Measurements from ENCODE around the gene MATR3.
"Not testable (repeated sequence)": the region's sequence is repeated elsewhere in the genome, so short reads cannot be mapped to it uniquely, and the experiment has no call there.

MATR3 gene

DNA sequence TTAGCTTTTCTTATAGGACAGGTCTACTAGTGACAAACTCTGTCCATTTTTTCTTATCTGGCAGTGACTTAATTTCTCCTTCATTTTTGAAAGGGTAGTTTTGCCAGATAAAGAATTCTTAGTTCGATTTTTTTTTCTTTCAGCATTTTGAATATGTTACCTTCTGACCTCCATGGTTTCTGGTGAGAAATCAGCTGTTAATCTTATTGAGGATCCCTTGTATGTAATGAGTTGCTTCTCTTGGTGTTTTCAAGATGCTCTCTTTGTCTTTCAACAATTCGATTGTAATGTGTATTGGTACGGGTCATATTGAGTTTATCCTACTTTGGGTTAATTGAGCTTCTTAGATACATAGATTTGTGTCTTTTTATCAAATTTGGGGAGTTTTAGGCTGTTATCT, 60.6 kb downstream of the MATR3 start:
- no peak for DNase-seq (ENCODE audit: low read depth)

DNA sequence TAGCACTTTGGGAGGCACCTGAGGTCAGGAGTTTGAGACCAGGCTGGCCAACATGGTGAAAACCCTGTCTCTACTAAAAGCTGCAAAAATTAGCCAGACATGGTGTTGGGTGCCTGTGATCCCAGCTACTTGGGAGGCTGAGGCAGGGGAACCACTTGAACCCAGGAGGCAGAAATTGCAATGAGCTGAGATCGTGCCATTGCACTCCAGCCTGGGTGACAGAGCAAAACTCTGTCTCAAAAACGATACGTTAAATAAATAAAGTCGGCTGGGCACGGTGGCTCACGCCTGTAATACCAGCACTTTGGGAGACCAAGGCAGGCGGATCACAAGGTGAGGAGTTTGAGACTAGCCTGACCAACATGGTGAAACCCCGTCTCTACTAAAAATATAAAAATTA, 62.4 kb downstream of the MATR3 start:
- not testable (repeated sequence) for DNase-seq (ENCODE audit: low read depth)

DNA sequence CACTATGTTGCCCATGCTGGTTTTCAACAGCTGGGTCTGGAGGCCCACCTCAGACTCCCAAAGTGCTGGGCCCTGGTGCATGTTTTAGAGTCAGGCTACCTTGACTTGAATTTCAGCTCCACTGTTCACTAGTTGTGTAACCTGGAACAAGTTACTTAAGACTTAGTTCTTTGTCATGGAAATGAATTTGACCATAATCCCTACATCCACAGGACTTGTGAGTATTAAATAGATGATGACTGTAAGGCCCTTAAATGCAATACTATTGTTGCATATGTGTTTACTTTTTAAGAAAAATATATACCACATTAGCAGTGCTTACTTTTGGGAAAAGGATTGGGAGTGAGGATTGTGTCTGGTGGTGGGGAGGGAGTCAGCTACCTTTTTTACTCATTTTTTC, 64.5 kb downstream of the MATR3 start:
- DNase-seq (ENCODE audit: low read depth): no peak

DNA sequence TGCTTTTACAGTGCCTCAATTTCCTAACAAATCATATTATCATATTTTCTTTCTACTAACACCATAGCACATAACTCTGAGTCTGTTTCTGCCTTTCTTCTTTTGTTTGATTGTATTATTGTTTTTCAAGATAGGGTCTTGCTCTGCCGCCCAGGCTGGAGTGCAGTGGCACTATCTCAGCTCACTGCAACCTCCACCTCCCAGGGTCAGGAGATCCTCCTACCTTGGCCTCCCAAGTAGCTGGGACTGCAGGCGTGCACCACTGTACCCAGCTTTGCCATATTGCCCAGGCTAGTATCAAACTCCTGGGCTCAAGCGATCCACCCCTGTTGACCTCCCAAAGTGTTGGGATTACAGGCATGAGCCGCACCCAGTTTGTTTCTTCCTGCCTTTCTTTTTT, 66.8 kb downstream of the MATR3 start:
- DNase-seq (ENCODE audit: low read depth): no peak

DNA sequence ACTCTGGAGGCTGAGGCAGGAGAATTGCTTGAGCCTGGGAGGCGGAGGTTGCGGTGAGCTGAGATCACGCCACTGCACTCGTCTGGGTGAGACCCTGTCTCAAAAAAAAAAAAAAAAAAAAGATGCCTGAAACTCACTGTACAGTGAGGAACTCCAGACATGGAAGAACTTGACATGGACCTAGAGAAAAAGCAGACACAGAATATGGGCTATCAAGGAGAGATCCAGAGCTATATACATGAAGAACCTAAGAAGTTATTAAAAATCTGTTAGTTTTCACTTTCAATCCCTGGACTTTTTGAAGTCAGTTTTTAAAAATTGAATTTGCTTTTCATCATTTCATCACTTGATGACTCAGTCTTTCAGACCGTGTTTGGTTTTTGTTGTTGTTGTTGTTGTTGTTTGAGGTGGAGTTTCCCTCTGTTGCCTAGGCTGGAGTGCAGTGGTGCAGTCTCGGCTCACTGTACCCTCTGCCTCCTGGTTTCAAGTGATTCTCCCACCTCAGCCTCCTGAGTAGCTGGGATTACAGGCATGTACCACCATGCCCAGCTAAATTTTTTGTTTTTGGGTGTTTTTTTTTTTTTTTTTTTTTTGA, 68.4 kb downstream of the MATR3 start:
- no peak for DNase-seq (ENCODE audit: low read depth)

DNA sequence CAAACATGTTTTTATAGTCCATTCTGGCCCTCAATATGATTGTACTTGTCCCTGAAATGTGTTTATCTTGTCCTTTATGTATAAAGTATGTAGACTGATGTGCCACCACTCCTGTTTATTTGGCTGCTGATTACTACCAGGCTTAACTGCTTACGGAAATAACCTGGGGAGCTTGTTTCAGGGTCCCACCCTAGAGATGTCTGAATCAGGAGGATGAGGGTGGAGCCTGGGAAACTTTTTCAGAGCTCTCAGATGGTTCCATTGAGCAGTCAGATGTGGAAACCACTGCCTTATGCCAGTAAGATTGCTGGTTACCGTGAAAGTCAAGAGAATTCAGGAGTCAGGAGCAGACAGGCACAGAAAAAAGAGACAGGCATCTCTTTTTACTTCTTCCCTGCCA, 70.4 kb downstream of the MATR3 start:
- no peak for DNase-seq (ENCODE audit: low read depth)

DNA sequence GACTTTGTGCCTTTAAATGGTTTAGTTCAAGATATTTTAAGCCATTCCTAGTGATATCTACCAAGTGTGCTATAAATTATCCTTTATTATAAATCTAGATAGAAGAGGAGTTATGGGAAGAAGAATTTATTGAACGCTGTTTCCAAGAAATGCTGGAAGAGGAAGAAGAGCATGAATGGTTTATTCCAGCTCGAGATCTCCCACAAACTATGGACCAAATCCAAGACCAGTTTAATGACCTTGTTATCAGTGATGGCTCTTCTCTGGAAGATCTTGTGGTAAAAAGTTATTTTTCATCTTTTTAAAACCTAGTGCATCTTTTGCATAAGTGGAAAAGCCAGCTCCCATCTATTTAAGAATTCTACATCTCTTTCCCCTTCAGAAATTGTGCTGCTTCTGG, 70.9 kb downstream of the MATR3 start:
- DNase-seq (ENCODE audit: low read depth): no peak

DNA sequence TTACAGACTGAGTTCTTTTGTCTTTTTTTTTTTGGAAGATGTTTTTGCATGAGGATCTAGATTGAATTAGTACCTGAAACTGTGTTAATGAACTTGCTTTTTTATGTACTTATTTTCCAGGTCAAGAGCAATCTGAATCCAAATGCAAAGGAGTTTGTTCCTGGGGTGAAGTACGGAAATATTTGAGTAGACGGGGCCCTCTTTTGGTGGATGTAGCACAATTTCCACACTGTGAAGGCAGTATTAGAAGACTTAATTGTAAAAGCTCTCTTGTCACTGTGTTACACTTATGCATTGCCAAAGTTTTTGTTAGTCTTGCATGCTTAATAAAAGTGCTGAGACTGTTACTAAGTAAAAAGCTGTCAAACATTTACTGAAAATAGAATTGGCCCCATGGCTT, 75.1 kb downstream of the MATR3 start:
- DNase-seq (ENCODE audit: low read depth): no peak

DNA sequence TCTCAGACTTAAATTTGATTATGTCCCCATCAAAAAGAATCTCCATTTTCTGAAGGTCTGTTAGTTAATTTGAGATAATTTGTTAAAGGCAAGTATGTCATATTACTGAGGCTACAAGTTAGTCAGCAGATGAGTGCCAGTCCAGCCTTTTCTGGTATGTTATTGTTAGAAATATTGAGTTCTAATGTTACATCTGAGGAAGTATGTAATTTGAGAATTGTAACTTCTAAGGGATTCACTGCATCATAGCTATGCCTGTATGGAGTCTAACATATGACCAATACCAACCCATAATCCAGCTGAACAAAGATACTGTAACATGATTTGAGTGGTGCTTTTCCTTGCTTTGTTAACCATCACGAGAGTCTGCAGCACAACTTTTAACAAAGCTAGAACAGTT, 75.6 kb downstream of the MATR3 start:
- no peak for DNase-seq (ENCODE audit: low read depth)

DNA sequence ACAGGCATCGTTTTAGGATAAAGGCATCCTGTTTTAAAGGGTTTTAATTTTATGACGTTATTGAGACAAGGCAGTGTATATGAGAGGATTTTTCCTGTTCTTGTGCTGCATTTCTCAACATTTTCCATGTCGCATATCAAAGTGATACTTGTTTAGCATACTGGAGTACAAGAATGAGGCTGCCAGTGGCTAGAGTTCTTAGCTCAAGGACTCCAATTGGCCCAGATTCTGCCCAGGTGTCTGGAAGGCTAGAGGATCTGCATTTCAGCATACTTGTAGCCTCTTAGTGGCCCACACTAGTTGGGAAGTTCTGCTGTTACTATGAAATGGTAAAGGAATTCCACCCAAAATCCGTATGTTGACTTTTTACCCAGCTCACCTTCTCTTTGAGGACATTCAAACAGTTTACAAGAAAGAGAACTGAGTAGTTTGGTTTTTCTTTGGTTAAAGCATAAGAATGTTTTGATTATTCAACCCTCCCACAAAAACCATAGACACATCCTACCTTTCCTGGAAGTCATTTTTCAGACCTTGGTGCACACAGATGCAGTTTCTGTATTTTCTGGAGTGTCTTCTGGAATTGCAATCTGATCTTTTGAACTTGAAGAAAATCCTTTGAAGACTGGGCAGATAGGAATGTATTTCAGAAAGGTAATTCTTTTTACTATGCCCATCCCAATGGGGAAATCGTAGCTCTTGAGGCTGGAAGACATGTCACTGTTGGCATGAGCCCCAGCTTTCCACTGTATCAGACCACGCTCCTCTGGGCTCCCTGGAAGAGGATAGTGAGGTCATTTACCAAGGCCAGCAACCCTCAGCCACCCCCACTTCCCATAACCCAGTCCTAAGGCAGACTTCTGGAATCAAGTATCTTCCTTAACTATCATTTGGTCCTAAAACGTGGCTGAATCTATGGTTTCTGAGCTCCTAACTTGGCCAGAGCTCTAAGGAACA, 78.2 kb downstream of the MATR3 start:
- no peak for DNase-seq (ENCODE audit: low read depth)

DNA sequence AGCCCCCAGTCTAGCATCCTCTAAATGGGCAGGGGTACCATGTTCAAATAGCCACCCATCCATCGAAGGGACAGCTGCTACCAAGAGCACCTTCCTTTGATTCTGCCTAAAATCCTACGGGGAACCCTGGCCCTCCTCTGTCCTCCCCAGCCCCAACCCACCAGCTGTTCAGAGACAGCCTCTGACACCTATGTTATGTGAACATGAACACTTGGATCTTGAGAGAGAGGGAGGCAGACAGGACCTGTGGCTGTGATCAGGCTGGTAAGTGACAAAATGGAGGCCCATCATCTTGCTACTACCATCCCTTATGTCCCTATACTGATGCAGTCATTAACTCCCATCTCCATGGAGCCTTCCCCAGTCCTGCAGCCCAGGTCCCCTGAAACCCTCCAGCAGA, 81.4 kb downstream of the MATR3 start:
- DNase-seq (ENCODE audit: low read depth): no peak

DNA sequence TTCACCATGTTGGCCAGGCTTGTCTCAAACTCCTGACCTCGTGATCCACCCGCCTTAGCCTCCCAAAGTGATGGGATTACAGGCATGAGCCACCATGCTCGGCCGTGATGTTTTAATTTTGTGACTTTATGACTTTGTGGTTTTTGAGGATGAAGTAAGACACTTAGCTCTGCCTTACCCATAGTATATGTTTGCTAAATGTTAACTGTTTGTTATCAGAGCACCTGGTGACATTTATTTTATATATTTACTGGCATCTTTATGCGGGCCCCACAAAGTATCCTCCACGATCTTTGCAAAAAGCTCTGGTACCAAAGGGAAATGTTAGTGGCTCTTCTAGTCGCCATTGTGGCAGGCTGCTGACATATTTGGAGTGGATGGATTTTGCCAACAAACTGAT, 82.8 kb downstream of the MATR3 start:
- DNase-seq (ENCODE audit: low read depth): no peak

DNA sequence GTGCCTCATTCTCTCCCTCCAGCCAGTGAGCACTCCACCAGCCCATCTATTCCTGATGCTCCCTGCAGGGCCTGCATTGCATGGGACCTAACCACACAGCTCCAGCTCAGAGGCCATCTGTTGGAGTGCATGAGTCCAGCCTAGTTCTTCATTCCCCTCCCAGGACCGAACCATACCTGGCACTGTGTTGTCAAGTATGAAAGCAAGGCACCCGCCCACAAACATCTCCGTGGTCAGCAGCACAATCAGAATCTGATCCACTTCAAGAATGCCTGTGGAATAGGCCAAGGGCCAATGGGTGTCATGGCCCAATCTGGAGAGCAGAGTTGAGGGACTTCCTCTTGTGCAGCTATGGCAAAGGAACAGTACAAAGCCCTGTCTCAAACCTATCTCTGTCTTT, 83.7 kb downstream of the MATR3 start:
- no peak for DNase-seq (ENCODE audit: low read depth)

DNA sequence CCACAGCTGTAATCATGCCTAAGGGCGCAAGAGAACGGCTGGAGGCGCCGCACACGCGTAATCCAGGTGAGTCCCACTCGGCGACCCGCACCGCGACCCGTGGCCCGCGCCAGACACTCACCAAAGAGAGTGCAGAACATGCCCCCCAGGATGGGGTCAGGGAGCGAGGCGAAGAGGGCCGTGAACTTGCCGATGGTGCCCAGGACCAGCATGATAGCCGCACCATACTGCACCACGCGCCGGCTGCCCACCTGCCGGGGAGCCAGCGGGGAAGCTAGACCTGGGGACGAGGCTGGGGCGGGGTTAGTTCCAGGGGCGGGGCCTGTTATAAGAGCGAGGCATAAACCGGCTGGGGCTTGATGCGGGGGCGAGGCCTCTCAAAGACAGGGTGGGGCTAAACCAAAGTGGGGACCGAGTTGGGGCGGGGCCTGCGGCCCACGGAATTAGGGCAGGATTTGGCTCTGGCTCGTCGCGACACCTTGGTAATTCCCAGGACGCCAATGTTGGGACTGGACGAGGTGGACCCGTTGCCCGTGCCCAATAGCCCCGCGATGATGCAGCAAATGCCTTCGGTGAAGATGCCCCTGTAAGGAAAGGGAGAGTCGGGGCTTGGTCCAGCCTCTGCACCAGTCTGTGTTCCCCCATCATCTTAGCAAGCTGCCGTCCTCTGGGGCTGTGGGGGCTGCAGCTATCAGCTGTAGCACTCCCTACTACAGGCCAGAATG, 84.7 kb downstream of the MATR3 start:
- no peak for DNase-seq (ENCODE audit: low read depth)

DNA sequence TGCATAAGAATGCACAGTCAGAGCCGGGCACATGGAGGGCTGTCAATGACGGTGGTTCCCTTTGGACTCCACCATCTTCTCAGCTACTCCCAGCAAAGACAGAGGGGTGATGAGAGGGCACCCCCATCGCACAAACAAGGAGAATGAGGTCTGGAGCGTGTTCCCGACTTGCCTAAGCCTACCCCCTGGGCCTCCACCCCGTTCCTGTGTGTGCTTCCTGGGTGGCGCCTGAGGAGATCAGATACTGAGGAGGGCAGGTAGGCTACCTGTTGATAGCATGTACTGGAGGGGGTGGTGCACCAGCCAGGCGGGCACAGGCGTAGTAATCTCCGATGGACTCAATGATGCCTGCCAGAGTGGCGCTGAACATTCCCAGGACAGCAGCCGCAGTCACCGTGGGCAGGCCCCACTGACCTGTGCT, 85.4 kb downstream of the MATR3 start:
- DNase-seq (ENCODE audit: low read depth): no peak

DNA sequence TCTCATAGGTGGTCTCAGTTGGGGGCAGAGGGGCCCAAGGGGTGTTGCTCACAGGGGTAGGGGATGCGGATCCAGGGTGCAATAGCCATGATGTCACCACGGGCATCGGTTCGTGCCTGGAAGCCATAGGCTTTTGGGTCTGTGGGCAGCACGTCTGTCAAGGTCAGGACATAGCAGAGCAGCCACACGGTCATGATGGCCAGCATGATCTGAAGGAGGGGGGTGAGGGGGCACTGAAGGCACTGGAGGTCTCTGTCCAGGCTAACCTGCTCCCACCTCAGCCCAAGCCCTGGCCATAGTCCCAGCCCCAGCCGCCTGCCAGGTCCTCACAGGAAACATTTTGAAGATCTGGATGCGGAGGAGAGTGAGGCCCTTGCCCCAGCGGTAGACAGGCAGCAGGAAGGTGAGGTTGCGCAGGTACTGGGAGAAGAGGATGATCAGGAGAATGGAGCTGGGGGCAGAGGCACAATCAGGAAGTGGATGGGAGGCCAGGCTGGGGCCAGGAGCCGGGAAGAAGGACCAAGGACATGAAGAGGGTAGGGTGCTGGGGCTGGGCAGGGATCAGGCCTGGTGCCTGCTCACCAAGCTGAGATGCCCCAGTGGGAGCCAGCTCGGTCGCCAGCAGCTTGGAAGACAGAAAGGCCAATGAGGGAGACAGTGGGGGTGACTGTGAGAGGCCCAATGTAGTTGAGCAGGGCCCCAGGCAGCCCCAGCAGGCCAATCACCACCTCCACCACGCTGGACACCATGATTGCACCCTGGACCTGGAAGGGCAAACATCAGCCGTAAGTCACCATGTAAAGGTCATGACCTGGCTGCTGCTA, 86.3 kb downstream of the MATR3 start:
- no peak for DNase-seq (ENCODE audit: low read depth)
